PC-3 (cell line): ENCODE measurements around the gene NUDT13. TPM values are rescaled to one million over a fixed set of nuclear protein-coding genes. Genes with fewer than 3 reads are reported as not detected.

Experiments used
- ATAC-seq: fragments of 200-7000 bp; cut with Tn5 transposase; 2 replicates; pipeline ENCODE4 v1.9.1; 2020; ENCODE audit warnings: mild to moderate bottlenecking, moderate library complexity
- BruUV-seq: library from RNA; stranded (reverse); fragments of 400-500 nt; replicated peaks from 2 replicates; lab custom pipeline; 2021; lab: Mats Ljungman, UMichigan
- CTCF ChIA-PET: fragments of 300-600 bp; sonication (Branson Sonifier 250); formaldehyde crosslinking; loops from one replicate; lab custom pipeline; 2022; ENCODE audit warnings: antibody characterized with exemption; lab: Charles Lee
- POLR2A ChIA-PET: fragments of 300-600 bp; sonication (Branson Sonifier 250); formaldehyde crosslinking; loops from one replicate; lab custom pipeline; 2022; ENCODE audit warnings: antibody characterized with exemption; ENCODE audit not compliant: unreplicated experiment; lab: Charles Lee
- DNase-seq: peaks from one replicate; pipeline ENCODE4 v3.0.0-alpha.2; 2015
- H2AFZ ChIP-seq: fragments of 300-600 bp; sonication (generic); 2 replicates; pipeline ENCODE4 v1.6.0; 2016; ENCODE audit warnings: antibody characterized with exemption, low read length
- H3F3A ChIP-seq: fragments of 300-600 bp; sonication (generic); one replicate; pipeline ENCODE4 v1.6.0; 2017; ENCODE audit warnings: antibody characterized with exemption, low read length, control low read depth, mild to moderate bottlenecking; ENCODE audit not compliant: unreplicated experiment
- H3K27ac ChIP-seq: fragments of 300-600 bp; sonication (generic); 2 replicates; pipeline ENCODE4 v1.5.1; 2016; ENCODE audit warnings: mild to moderate bottlenecking, low read length
- H3K27me3 ChIP-seq: fragments of 300-600 bp; sonication (generic); 2 replicates; pipeline ENCODE4 v1.6.1; 2016; ENCODE audit warnings: low read length, mixed read lengths
- H3K36me3 ChIP-seq: fragments of 300-600 bp; sonication (generic); 2 replicates; pipeline ENCODE4 v1.6.1; 2016; ENCODE audit warnings: low read depth, mixed run types, low read length, mixed read lengths
- H3K4me1 ChIP-seq: fragments of 300-600 bp; sonication (generic); 2 replicates; pipeline ENCODE4 v1.5.1; 2016; ENCODE audit warnings: low read length; ENCODE audit not compliant: insufficient read depth
- H3K4me2 ChIP-seq: fragments of 300-600 bp; sonication (generic); 2 replicates; pipeline ENCODE4 v1.6.0; 2016; ENCODE audit warnings: low read length
- H3K4me3 ChIP-seq: fragments of 300-600 bp; sonication (generic); 2 replicates; pipeline ENCODE4 v1.5.1; 2016; ENCODE audit warnings: mild to moderate bottlenecking, low read length, mixed read lengths
- H3K79me2 ChIP-seq: fragments of 300-600 bp; sonication (generic); 2 replicates; pipeline ENCODE4 v1.6.1; 2017; ENCODE audit warnings: low read length, mixed read lengths
- H3K9ac ChIP-seq: fragments of 300-600 bp; sonication (generic); 2 replicates; pipeline ENCODE4 v1.6.0; 2016; ENCODE audit warnings: mild to moderate bottlenecking, low read length
- H3K9me2 ChIP-seq: fragments of 300-600 bp; sonication (generic); replicated peaks from 2 replicates; pipeline ENCODE4 v1.6.1; 2016; ENCODE audit warnings: mixed run types, low read length, mixed read lengths
- H3K9me3 ChIP-seq: fragments of 300-600 bp; sonication (generic); 2 replicates; pipeline ENCODE4 v1.6.1; 2016; ENCODE audit warnings: low read length, mixed read lengths
- H4K20me1 ChIP-seq: fragments of 300-600 bp; sonication (generic); 2 replicates; pipeline ENCODE4 v1.6.1; 2016; ENCODE audit warnings: low read length, mixed read lengths
- EZH2 ChIP-seq: fragments of 300-600 bp; sonication (generic); IDR thresholded peaks from one replicate; pipeline ENCODE4 v1.6.1; 2017; ENCODE audit warnings: antibody characterized with exemption, mild to moderate bottlenecking, low read length; ENCODE audit not compliant: unreplicated experiment
- EZH2phosphoT487 ChIP-seq: fragments of 300-600 bp; sonication (generic); IDR thresholded peaks from 2 replicates; pipeline ENCODE4 v1.6.1; 2018; ENCODE audit warnings: mild to moderate bottlenecking, antibody characterized with exemption, low read length, borderline replicate concordance
- intact Hi-C: fragments of 100-400 bp; cut with micrococcal nuclease; formaldehyde crosslinking; loops from 2 replicates; pipeline ENCODE4 v1.9.0; 2023
- total RNA-seq: library from RNA; depleted of rRNA; stranded (reverse); fragments of >200 nt; gene quantifications from 2 replicates; pipeline ENCODE4 v1.2.3, GENCODE V29; 2014
- TF ChIP-seq, protein P1 (sequence below): fragments of 300-600 bp; sonication (generic); conservative IDR thresholded peaks from 2 replicates; pipeline ENCODE4 v1.5.1; 2017; ENCODE audit warnings: antibody characterized with exemption, low read depth, mild to moderate bottlenecking, low read length

The NUDT13 gene
- total RNA-seq, 1 experiment from 2014 or later = 1.8 TPM

DNA sequence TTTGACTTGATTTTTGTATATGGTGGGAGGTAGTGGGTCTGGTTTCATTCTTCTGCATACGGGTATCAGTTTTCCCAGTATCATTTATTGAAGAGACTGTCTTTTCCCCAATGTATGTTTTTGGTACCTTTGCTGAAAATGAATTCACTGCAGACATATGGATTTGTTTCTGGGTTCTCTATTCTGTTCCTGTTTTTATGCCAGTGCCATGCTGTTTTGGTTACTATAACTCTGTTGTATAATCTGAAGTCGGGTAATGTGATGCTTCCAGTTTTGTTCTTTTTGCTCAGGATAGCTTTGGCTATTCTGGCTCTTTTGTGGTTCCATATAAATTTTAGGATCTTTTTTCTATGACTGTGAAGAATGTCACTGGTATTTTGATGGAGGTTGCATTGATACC lies 56.7 kb downstream of the NUDT13 start:
- no peak overlapping the region for H3K27ac ChIP-seq
- BruUV-seq = no TSS peak
- DNase-seq (no peak), ATAC-seq (no peak)
- H4K20me1 ChIP-seq = peaks cover 19% of the 10 kb centered on the region
- H2AFZ ChIP-seq = no peak overlapping the region
- peak overlapping the region; percentile 80 for H3K9ac ChIP-seq
- H3F3A ChIP-seq = no peaks in the 10 kb centered on the region
- H3K4me3 ChIP-seq = peak overlapping the region; percentile 76
- no peaks in the 10 kb centered on the region for H3K9me3 ChIP-seq
- no peak for TF ChIP-seq EZH2phosphoT487
- no peaks in the 10 kb centered on the region for H3K27me3 ChIP-seq
- ChIA-PET CTCF (no interaction called here), POLR2A (no interaction called here)
- H3K36me3 ChIP-seq = peaks cover 26% of the 10 kb centered on the region
- intact Hi-C loops = no loop called here
- H3K4me1 ChIP-seq = peaks cover 25% of the 10 kb centered on the region
- H3K79me2 ChIP-seq = peaks cover 69% of the 10 kb centered on the region
- H3K9me2 ChIP-seq = no peaks in the 10 kb centered on the region
- H3K4me2 ChIP-seq = peak overlapping the region; percentile 75

DNA sequence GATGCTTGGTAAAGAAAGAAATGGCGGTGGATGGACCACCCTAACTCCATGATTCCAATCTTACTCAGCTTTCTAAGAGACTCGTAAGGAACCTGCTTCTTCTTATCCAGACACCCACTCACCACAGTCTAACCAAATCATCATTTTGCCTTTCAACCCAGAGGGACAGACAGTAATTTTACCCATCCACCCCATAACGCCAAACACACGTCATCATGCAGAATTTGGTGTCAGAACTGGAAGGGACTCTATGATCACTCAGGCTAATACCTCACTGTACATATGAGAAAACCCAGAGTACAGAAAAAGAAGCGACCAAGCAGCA lies 57.2 kb downstream of the NUDT13 start:
- ChIA-PET POLR2A (interaction anchor here (1.4 kb wide), 1 partner anchor 86 kb away, joined by 5 read pairs; the partner anchor contains the start of gene MRPS16), CTCF (interaction anchor here (2.3 kb wide), 1 partner anchor 73 kb away, joined by 19 read pairs; no protein-coding TSS in a partner anchor)
- Histone ChIP-seq H3K9me3 (no peaks in the 10 kb centered on the region), H3K4me1 (peaks cover 24% of the 10 kb centered on the region), H3F3A (no peaks in the 10 kb centered on the region), H3K4me3 (peak overlapping the region; percentile 76), H2AFZ (peak overlapping the region; percentile 69), H3K27me3 (no peaks in the 10 kb centered on the region), H3K36me3 (peaks cover 21% of the 10 kb centered on the region), H4K20me1 (peaks cover 14% of the 10 kb centered on the region), H3K9me2 (no peaks in the 10 kb centered on the region), H3K27ac (peak overlapping the region; percentile 51), H3K9ac (peak overlapping the region; percentile 80), H3K4me2 (peak overlapping the region; percentile 75), H3K79me2 (peaks cover 64% of the 10 kb centered on the region)
- TF ChIP-seq EZH2 (no peak), EZH2phosphoT487 (no peak)
- TSS peak; percentile 68 for BruUV-seq
- no peak for DNase-seq
- intact Hi-C loops = no loop called here
- no peak for ATAC-seq

DNA sequence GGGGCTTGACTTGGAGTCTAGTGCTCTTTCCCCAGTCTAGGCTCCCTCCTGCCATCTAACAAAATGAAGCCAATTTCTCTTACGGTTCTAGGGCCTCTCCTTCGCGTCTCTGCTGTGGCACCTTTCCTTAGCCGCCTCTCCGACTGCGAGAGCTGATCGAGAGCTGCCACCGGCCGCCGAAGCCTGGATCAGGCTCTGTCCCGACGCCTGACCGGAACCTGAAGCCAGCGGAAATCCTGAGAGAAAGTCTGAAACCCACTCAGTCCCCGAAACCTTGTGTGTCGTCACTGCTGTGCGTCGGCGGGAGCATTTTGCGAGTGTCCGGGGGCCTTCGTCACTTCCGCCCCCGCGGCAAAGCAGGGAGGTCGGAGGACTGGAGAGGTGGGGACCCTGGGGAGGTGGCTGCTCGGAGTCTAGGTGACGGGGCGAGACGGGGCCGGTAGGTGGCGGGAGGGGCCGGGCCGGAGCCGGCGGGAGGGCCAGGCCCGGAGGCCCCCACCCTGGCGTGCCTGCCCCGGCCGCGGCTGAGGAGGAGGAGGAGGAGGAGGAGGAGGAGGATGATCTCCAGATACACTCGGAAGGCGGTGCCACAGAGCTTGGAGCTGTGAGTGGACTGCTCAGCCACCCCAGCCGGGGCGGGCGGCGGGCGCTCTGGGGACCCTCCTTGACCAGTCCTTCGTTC lies 57.7 kb downstream of the NUDT13 start, which contains the start of the genes ECD and FAM149B1:
ECD (minus strand) TSS at position 226 of the 682 bp plus-strand sequence. CDS start 4,071 bp downstream, outside the sequence.
FAM149B1 (plus strand) TSS at position 337 of the 682 bp plus-strand sequence; CDS start at position 558, 221 bp downstream.
- POLR2A ChIA-PET = interaction anchor here (0.6 to 1.4 kb wide), 14 partner anchors 50 to 245 kb away, joined by 3 to 12 read pairs (median 5); partner anchors contain the start of genes DNAJC9, MRPS16 and P4HA1
- Histone ChIP-seq H3K27me3 (no peaks in the 10 kb centered on the region), H3K9me2 (no peaks in the 10 kb centered on the region), H3F3A (no peaks in the 10 kb centered on the region), H3K79me2 (peaks cover 59% of the 10 kb centered on the region), H3K9me3 (no peaks in the 10 kb centered on the region), H3K36me3 (peaks cover 16% of the 10 kb centered on the region), H3K27ac (peak within 1 kb of the TSS; percentile 51), H3K4me2 (peak within 1 kb of the TSS; percentile 75), H3K9ac (peak within 1 kb of the TSS; percentile 80), H3K4me1 (peaks cover 21% of the 10 kb centered on the region), H4K20me1 (peaks cover 9% of the 10 kb centered on the region), H3K4me3 (peak within 1 kb of the TSS; percentile 76), H2AFZ (peak within 1 kb of the TSS; percentile 69)
- intact Hi-C loops = loop anchor here (1.0 to 2.0 kb wide), 3 partner anchors 51 to 78 kb away; partner anchors contain the start of gene P4HA1
- CTCF ChIA-PET = interaction anchor here (0.6 to 2.3 kb wide), 7 partner anchors 9 to 85 kb away, joined by 3 to 19 read pairs (median 5); partner anchors contain the start of genes MRPS16 and P4HA1
- peak; percentile 100 for DNase-seq
- BruUV-seq = no TSS peak
- no peak for TF ChIP-seq EZH2
- TF ChIP-seq, protein P1, sequence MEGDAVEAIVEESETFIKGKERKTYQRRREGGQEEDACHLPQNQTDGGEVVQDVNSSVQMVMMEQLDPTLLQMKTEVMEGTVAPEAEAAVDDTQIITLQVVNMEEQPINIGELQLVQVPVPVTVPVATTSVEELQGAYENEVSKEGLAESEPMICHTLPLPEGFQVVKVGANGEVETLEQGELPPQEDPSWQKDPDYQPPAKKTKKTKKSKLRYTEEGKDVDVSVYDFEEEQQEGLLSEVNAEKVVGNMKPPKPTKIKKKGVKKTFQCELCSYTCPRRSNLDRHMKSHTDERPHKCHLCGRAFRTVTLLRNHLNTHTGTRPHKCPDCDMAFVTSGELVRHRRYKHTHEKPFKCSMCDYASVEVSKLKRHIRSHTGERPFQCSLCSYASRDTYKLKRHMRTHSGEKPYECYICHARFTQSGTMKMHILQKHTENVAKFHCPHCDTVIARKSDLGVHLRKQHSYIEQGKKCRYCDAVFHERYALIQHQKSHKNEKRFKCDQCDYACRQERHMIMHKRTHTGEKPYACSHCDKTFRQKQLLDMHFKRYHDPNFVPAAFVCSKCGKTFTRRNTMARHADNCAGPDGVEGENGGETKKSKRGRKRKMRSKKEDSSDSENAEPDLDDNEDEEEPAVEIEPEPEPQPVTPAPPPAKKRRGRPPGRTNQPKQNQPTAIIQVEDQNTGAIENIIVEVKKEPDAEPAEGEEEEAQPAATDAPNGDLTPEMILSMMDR = peak; percentile 49; the same call in 1 of the 2 replicates
- ATAC-seq = peak; percentile 93
